Endometrial microvascular endothelial cells (primary cell): ENCODE data around the gene RNASE8. TPM values are rescaled to one million over a fixed set of nuclear protein-coding genes. Genes with fewer than 3 reads are reported as not detected.

Experiments used
- in situ Hi-C: cut with HindIII; loops from 2 replicates; pipeline ENCODE4 v1.10.0; 2017; ENCODE audit warnings: low sequenced_read_pairs, low pct_unique_long_range_greater_than_20kb; ENCODE audit errors: inconsistent ontology term
- total RNA-seq: library from RNA; depleted of rRNA; stranded (reverse); fragments of >200 nt; gene quantifications from one replicate; pipeline ENCODE4 v1.2.3, GENCODE V29; 2015; ENCODE audit errors: inconsistent ontology term

RNASE8 gene
- total RNA-seq, 1 donor from 2014 or later, result not detected

GRCh38 chr14:21084998-21085853, 27.6 kb downstream of the RNASE8 start:
- in situ Hi-C loops, result no loop called here

- in situ Hi-C loops, result no loop called here
These were observed 29.3 kb downstream of the RNASE8 start for GRCh38 chr14:21086908-21087293.

- in situ Hi-C loops, result no loop called here
These were observed 29.9 kb downstream of the RNASE8 start for GRCh38 chr14:21087294-21088091.

GRCh38 chr14:21088687-21089086, 31.1 kb downstream of the RNASE8 start:
- in situ Hi-C loops, result no loop called here

- in situ Hi-C loops, result no loop called here
These were observed 31.6 kb downstream of the RNASE8 start for GRCh38 chr14:21089271-21089670.

- in situ Hi-C loops, result no loop called here
These were observed 32.2 kb downstream of the RNASE8 start for GRCh38 chr14:21089877-21090193.

GRCh38 chr14:21090194-21090939, 32.7 kb downstream of the RNASE8 start:
- in situ Hi-C loops, result no loop called here

- in situ Hi-C loops, result no loop called here
These were observed 33.5 kb downstream of the RNASE8 start for GRCh38 chr14:21090940-21091663.

GRCh38 chr14:21091821-21092272, 34.2 kb downstream of the RNASE8 start:
- in situ Hi-C loops, result no loop called here

- in situ Hi-C loops, result no loop called here
These were observed 34.8 kb downstream of the RNASE8 start for GRCh38 chr14:21092273-21093011.

- in situ Hi-C loops, result no loop called here
These were observed 35.4 kb downstream of the RNASE8 start for GRCh38 chr14:21093018-21093417.

- in situ Hi-C loops, result no loop called here
These were observed 36.4 kb downstream of the RNASE8 start for GRCh38 chr14:21093769-21094681.

- in situ Hi-C loops, result no loop called here
These were observed 38.0 kb downstream of the RNASE8 start for GRCh38 chr14:21095430-21096205.

GRCh38 chr14:21096438-21096837, 38.8 kb downstream of the RNASE8 start:
- in situ Hi-C loops, result no loop called here

GRCh38 chr14:21096978-21097635, 39.5 kb downstream of the RNASE8 start:
- in situ Hi-C loops, result no loop called here

- in situ Hi-C loops, result no loop called here
These were observed 40.0 kb downstream of the RNASE8 start for GRCh38 chr14:21097636-21098075.
